Measurements from ENCODE around the gene LIPC.
A peak's percentile ranks its signal among the peaks of the same experiment; 100 is the strongest.

LIPC gene

GRCh38 chr15:58432401-58432800 lies 610 bp downstream of the LIPC start:
- TF ChIP-seq, protein P1, sequence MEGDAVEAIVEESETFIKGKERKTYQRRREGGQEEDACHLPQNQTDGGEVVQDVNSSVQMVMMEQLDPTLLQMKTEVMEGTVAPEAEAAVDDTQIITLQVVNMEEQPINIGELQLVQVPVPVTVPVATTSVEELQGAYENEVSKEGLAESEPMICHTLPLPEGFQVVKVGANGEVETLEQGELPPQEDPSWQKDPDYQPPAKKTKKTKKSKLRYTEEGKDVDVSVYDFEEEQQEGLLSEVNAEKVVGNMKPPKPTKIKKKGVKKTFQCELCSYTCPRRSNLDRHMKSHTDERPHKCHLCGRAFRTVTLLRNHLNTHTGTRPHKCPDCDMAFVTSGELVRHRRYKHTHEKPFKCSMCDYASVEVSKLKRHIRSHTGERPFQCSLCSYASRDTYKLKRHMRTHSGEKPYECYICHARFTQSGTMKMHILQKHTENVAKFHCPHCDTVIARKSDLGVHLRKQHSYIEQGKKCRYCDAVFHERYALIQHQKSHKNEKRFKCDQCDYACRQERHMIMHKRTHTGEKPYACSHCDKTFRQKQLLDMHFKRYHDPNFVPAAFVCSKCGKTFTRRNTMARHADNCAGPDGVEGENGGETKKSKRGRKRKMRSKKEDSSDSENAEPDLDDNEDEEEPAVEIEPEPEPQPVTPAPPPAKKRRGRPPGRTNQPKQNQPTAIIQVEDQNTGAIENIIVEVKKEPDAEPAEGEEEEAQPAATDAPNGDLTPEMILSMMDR (IDR thresholded peaks at IDR 0.05; ENCODE audit: low read depth, low read length) = no peak
- H3K4me3 ChIP-seq (ENCODE audit: low read depth, low read length) = no peak overlapping the region

- TF ChIP-seq, protein P1 (IDR thresholded peaks at IDR 0.05; ENCODE audit: low read depth, low read length) = no peak
- H3K4me3 ChIP-seq (ENCODE audit: low read depth, low read length) = no peak overlapping the region
Observed at GRCh38 chr15:58433597-58434333, 2.0 kb downstream of the LIPC start.

DNA sequence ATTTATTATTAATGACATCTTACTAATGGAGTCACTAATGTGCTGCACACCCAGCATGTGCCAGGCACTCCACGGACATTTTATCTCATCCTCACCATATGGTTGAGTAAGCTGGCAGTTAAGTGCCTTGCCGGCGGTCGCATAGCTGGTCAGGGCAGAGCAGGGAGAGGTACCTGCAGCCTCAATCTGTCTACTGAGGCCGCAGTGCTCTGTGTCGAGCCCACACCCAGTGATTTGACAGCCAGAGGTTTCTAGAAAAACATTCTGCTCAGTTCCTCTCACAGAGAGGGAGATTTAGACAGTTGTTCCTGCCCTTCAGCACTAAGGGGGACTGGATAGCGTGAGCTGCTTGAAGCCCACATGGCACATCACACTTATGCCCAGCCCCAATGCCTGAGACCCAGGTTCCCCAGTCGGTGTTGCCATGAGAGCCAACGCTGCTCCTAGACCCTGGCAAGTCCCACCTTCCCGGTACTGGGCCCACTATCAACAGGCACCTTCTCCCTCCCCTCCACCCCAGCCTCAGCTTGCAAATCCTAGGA lies 2.6 kb downstream of the LIPC start:
- TF ChIP-seq, protein P1 (IDR thresholded peaks at IDR 0.05; ENCODE audit: low read depth, low read length) = no peak

GRCh38 chr15:58436552-58436951 lies 4.8 kb downstream of the LIPC start:
- TF ChIP-seq, protein P1 (IDR thresholded peaks at IDR 0.05; ENCODE audit: low read depth, low read length) = no peak
- H3K4me3 ChIP-seq (ENCODE audit: low read depth, low read length) = no peak overlapping the region

More for the DNA sequence above, 2.6 kb downstream of the LIPC start:
- H3K4me3 ChIP-seq (ENCODE audit: low read depth, low read length) = no peak overlapping the region

DNA sequence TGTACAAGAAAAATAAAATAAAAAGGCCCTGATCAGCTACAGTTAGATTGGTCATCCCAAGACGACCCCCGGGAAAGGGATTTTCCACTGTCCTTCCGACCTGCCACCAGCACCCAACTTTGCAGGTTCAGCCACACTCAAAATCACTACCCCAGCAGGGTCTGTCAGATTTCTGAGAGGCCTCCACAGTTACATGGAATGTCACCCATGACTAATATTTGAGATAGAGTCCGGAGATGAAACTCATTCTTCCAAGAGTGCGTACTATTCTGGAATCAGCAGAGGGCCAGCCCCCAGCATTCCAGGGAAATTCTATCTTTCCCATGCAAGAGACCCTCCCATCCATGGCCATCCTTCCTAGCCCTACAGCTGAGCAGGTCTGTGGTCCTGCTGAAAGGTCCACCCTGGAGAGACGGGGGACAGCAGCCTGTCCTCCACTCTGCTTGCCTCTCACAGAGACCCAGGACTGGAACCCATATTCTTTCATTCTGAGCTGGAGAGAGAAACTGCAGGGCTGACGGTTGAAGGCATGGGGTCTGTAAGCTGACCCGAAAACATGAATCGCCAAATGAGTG lies 5.8 kb downstream of the LIPC start:
- H3K4me3 ChIP-seq (ENCODE audit: low read depth, low read length) = no peak overlapping the region
- TF ChIP-seq, protein P1 (IDR thresholded peaks at IDR 0.05; ENCODE audit: low read depth, low read length) = no peak

DNA sequence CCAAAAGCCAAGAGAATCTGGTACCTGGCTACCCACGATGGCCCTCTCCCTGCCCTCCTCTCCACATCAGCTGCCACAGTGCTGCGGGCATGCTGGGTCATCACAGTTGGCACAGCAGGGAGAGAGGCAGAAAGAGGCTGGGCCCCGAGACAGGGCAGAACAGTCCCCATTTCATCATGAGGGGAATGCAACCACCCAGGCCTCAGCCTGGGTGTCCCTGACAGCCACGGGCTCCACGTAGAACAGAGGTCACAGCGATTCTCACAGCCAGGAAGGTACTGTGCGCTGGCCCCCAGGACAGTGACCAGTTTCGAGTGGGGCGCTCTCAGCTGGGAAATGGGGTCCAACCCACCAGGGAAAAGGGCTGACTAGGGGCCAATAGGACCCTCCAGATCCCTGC lies 6.3 kb downstream of the LIPC start:
- TF ChIP-seq, protein P1 (IDR thresholded peaks at IDR 0.05; ENCODE audit: low read depth, low read length) = no peak
- H3K4me3 ChIP-seq (ENCODE audit: low read depth, low read length) = no peak overlapping the region

- no peak overlapping the region for H3K4me3 ChIP-seq (ENCODE audit: low read depth, low read length)
- TF ChIP-seq, protein P1 (IDR thresholded peaks at IDR 0.05; ENCODE audit: low read depth, low read length) = peak; percentile 22
Observed at GRCh38 chr15:58438956-58439355, 7.2 kb downstream of the LIPC start.
